Astrocyte of the cerebellum (primary cell): ENCODE measurements around the gene RAD23A.
"Not testable (repeated sequence)": the region's sequence is repeated elsewhere in the genome, so short reads cannot be mapped to it uniquely, and the experiment has no call there.

Experiments
- DNase-seq: peaks from one replicate; pipeline ENCODE4 v3.0.0-alpha.2; 2011; ENCODE audit warnings: low read depth
- H3K4me3 ChIP-seq: 2 replicates; pipeline ENCODE4 v1.5.1; 2011; ENCODE audit warnings: mild to moderate bottlenecking, low read depth, low read length, moderate library complexity
- in situ Hi-C: cut with HindIII; loops from 2 replicates; pipeline ENCODE4 v1.10.0; 2017; ENCODE audit warnings: low sequenced_read_pairs
- TF ChIP-seq, protein P1 (sequence below): IDR thresholded peaks from 2 replicates; pipeline ENCODE4 v1.5.1; 2012; ENCODE audit warnings: low read length, low read depth, moderate library complexity, mild to moderate bottlenecking; ENCODE audit errors: missing control alignments

The RAD23A gene

DNA sequence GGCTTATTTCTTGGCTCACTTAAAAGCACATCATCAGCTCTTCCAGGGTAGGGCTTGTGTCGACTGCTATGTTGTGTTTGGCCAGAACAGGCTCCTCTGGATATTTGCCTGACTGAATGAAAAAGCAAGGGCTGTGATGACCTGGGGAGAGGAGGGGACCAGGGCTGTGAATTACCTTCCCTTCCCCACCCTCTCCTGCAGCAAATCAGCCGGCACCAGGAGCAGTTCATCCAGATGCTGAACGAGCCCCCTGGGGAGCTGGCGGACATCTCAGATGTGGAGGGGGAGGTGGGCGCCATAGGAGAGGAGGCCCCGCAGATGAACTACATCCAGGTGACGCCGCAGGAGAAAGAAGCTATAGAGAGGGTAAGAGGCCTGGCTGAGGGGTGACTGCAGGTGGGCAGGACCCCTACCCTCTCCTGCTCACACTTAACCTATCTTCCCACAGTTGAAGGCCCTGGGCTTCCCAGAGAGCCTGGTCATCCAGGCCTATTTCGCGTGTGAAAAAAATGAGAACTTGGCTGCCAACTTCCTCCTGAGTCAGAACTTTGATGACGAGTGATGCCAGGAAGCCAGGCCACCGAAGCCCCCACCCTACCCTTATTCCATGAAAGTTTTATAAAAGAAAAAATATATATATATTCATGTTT, 7.0 kb downstream of the RAD23A start:
- no peak overlapping the region for H3K4me3 ChIP-seq
- in situ Hi-C loops: no loop called here
- TF ChIP-seq, protein P1, sequence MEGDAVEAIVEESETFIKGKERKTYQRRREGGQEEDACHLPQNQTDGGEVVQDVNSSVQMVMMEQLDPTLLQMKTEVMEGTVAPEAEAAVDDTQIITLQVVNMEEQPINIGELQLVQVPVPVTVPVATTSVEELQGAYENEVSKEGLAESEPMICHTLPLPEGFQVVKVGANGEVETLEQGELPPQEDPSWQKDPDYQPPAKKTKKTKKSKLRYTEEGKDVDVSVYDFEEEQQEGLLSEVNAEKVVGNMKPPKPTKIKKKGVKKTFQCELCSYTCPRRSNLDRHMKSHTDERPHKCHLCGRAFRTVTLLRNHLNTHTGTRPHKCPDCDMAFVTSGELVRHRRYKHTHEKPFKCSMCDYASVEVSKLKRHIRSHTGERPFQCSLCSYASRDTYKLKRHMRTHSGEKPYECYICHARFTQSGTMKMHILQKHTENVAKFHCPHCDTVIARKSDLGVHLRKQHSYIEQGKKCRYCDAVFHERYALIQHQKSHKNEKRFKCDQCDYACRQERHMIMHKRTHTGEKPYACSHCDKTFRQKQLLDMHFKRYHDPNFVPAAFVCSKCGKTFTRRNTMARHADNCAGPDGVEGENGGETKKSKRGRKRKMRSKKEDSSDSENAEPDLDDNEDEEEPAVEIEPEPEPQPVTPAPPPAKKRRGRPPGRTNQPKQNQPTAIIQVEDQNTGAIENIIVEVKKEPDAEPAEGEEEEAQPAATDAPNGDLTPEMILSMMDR: no peak
- peak; percentile 70 for DNase-seq

DNA sequence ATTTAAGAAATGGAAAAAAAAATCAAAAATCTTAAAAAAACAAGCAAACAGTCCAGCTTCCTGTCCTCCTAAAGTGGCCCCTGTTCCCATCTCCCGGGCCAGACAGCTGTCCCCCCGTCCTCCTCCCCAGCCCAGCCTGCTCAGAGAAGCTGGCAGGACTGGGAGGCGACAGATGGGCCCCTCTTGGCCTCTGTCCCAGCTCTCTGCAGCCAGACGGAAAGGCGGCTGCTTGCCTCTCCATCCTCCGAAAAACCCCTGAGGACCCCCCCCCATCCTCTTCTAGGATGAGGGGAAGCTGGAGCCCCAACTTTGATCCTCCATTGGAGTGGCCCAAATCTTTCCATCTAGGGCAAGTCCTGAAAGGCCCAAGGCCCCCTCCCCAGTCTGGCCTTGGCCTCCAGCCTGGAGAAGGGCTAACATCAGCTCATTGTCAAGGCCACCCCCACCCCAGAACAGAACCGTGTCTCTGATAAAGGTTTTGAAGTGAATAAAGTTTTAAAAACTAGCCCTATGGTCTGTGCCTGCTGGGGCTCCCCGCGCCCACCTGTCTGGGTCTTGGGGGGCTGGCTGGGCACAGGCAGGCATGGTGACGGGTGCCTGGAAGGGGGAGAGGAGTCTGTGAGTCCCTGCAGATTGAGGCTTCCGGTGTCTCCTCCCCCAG, 7.6 kb downstream of the RAD23A start:
- H3K4me3 ChIP-seq: no peak overlapping the region
- TF ChIP-seq, protein P1: no peak
- in situ Hi-C loops: no loop called here
- DNase-seq: no peak

DNA sequence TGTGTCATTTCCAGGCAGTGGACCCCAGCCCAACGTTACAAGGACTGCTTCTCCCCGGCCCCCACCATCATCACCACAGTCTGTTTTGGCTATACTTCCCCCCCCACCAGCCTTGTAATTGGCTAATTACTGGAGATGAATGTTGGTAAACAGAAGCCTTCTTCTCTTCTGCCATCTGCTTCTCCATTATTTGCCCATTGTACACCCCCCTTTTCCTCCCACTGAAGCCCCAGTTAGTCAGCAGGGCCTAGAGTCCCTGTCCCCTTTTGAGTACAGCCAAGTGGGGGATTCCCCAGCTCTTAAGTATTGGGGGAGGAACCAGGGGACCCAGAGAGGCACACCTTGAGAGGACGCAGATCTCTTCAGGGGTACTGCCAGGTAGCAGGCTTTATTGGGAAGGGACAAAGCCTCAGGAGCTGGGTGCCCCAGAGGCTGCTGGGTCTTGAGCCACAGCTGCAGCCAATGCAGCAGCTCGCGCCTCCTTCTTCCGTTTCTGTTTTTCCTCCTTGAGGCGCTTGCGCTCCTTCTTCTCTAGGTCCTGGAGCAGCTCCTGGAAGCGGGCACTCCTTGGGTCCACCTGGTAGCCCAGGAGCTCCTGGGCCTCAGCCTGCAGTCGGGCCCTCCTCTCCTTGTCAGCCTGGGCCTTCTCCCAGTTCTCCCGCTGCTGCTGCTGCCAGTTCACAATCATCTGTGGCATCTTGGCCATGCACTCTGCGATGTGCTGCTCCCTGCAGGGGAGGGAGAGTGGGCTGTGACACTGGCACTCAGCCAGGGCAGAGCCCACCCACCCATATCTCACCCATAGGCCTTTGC, 8.3 kb downstream of the RAD23A start:
- DNase-seq: no peak
- TF ChIP-seq, protein P1: no peak
- in situ Hi-C loops: no loop called here
- no peak overlapping the region for H3K4me3 ChIP-seq

DNA sequence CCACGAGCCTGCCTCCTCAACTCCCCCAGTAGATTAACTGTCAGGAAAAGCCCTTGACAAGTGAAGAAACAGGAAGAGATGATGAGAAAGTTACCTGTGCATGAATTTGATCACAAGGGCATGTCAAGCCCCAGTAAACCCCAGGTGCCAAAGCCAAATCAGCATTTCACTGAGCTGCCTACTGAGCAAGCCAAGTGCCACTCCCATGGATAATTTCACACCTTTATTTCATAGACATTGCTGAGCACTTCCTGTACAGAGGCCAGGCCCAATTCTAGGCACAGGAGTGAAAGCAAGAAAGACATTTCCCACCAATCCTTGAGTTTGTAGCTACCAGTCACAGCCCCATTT, 8.9 kb downstream of the RAD23A start:
- TF ChIP-seq, protein P1: no peak
- DNase-seq: no peak

DNA sequence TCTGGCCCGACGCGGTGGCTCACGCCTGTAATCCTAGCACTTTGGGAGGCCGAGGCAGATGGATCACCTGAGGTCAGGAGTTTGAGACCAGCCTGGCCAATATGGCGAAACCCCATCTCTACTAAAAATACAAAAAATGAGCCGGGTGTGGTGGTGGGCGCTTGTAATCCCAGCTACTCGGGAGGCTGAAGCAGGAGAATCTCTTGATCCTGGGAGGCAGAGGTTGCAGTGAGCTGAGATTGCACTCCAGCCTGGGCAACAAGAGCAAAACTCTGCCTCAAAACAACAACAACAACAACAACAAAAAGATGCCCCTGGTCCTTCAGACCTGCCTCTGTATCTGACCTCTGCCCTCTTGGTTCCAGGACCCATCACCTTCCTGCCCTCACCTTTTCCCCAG, 9.9 kb downstream of the RAD23A start:
- in situ Hi-C loops, DNase-seq: not testable (repeated sequence)
- H3K4me3 ChIP-seq: peak overlapping the region; percentile 67

More for the DNA sequence above, 8.9 kb downstream of the RAD23A start:
- in situ Hi-C loops: no loop called here
- no peak overlapping the region for H3K4me3 ChIP-seq

DNA sequence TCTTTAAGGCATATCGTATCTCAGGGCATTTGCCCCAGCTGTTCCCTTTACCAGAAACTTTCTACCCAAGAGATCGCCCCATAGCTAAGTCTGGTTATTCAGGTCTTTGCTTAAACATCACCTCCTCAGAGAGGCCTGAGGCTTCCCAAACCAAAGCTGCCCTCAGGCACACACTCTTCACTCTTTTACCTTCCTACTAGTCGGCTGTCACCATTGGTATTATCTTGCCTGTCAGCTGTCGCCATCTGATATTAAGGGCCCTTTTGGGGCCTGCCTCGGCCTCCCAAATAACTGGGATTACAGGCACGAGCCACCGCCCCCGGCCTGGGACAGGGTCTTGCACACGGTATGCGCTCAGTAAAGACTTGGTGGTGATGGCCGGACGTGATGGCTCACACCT, 10.3 kb downstream of the RAD23A start:
- TF ChIP-seq, protein P1: no peak
- no peak for DNase-seq
- in situ Hi-C loops: no loop called here
- H3K4me3 ChIP-seq: peak overlapping the region; percentile 67
